SK-N-SH treated with all-trans-retinoic acid at 6 μM for 48 hours (cell line): ENCODE results near the gene EVC.

Experiments
- ATAC-seq: fragments of 200-7000 bp; cut with Tn5 transposase; 3 replicates; pipeline ENCODE4 v1.9.1; 2020; ENCODE audit warnings: mild to moderate bottlenecking, moderate library complexity
- CREB5 ChIP-seq: fragments of 250-450 bp; sonication (Bioruptor Pico); IDR thresholded peaks from 2 replicates; pipeline ENCODE4 v1.5.1; 2020; ENCODE audit warnings: low read depth, mild to moderate bottlenecking, moderate library complexity
- CSDC2 ChIP-seq: fragments of 250-450 bp; sonication (Bioruptor Pico); IDR thresholded peaks from 2 replicates; pipeline ENCODE4 v1.5.0; 2020; ENCODE audit warnings: mild to moderate bottlenecking, moderate library complexity
- CSRNP3 ChIP-seq: fragments of 250-450 bp; sonication (Bioruptor Pico); IDR thresholded peaks from 2 replicates; pipeline ENCODE4 v1.5.1; 2021; ENCODE audit warnings: mild to moderate bottlenecking, moderate library complexity
- ESRRG ChIP-seq: fragments of 250-450 bp; sonication (Bioruptor Pico); IDR thresholded peaks from 2 replicates; pipeline ENCODE4 v1.6.1; 2021; ENCODE audit warnings: mild to moderate bottlenecking
- GLIS3 ChIP-seq: fragments of 250-450 bp; sonication (Bioruptor Pico); IDR thresholded peaks from 2 replicates; pipeline ENCODE4 v1.5.0; 2020; ENCODE audit warnings: mild to moderate bottlenecking, moderate library complexity
- ISL1 ChIP-seq: fragments of 250-450 bp; sonication (Bioruptor Pico); IDR thresholded peaks from 2 replicates; pipeline ENCODE4 v2.1.2; 2022; ENCODE audit warnings: mild to moderate bottlenecking, moderate library complexity
- PATZ1 ChIP-seq: fragments of 250-450 bp; sonication (Bioruptor Pico); IDR thresholded peaks from 2 replicates; pipeline ENCODE4 v1.8.0; 2020; ENCODE audit warnings: mild to moderate bottlenecking, moderate library complexity, borderline replicate concordance
- POU6F1 ChIP-seq: fragments of 250-450 bp; sonication (Bioruptor Pico); IDR thresholded peaks from 2 replicates; pipeline ENCODE4 v1.8.0; 2021; ENCODE audit warnings: low read depth, mild to moderate bottlenecking, moderate library complexity, borderline replicate concordance
- RARB ChIP-seq: fragments of 250-450 bp; sonication (Bioruptor Pico); IDR thresholded peaks from 2 replicates; pipeline ENCODE4 v1.8.0; 2021; ENCODE audit warnings: mild to moderate bottlenecking, moderate library complexity
- SNAI2 ChIP-seq: fragments of 250-450 bp; sonication (Bioruptor Pico); IDR thresholded peaks from 2 replicates; pipeline ENCODE4 v1.5.0; 2020; ENCODE audit warnings: mild to moderate bottlenecking, moderate library complexity
- TCF4 ChIP-seq: fragments of 250-450 bp; sonication (Bioruptor Pico); IDR thresholded peaks from 2 replicates; pipeline ENCODE4 v1.8.0; 2021; ENCODE audit warnings: mild to moderate bottlenecking, moderate library complexity, borderline replicate concordance
- TOX ChIP-seq: fragments of 250-450 bp; sonication (Bioruptor Pico); IDR thresholded peaks from 2 replicates; pipeline ENCODE4 v1.8.0; 2021; ENCODE audit warnings: mild to moderate bottlenecking, moderate library complexity, borderline replicate concordance
- TSHZ2 ChIP-seq: fragments of 250-450 bp; sonication (Bioruptor Pico); IDR thresholded peaks from 2 replicates; pipeline ENCODE4 v1.5.0; 2020; ENCODE audit warnings: mild to moderate bottlenecking, moderate library complexity
- ZFP3 ChIP-seq: fragments of 250-450 bp; sonication (Bioruptor Pico); IDR thresholded peaks from 2 replicates; pipeline ENCODE4 v1.5.0; 2020; ENCODE audit warnings: mild to moderate bottlenecking, moderate library complexity
- ZFP30 ChIP-seq: fragments of 450-650 bp; formaldehyde crosslinking; IDR thresholded peaks from 2 replicates; pipeline ENCODE4 v1.5.0; 2022; ENCODE audit warnings: mild to moderate bottlenecking, moderate library complexity
- ZNF565 ChIP-seq: fragments of 450-650 bp; formaldehyde crosslinking; conservative IDR thresholded peaks from 2 replicates; pipeline ENCODE4 v1.5.0; 2020; ENCODE audit warnings: low read depth, mild to moderate bottlenecking, moderate library complexity
- ZNF70 ChIP-seq: fragments of 450-650 bp; formaldehyde crosslinking; IDR thresholded peaks from 2 replicates; pipeline ENCODE4 v1.5.0; 2020; ENCODE audit warnings: mild to moderate bottlenecking, moderate library complexity
- ZNF8 ChIP-seq: fragments of 450-650 bp; formaldehyde crosslinking; IDR thresholded peaks from 2 replicates; pipeline ENCODE4 v1.5.0; 2020; ENCODE audit warnings: mild to moderate bottlenecking, moderate library complexity

EVC gene

GRCh38 chr4:5738061-5738460, 27.1 kb downstream of the EVC start:
- no peak for ATAC-seq
- TF ChIP-seq RARB: no peak
- no peak for TF ChIP-seq CREB5
- no peak for TF ChIP-seq CSRNP3
- no peak for TF ChIP-seq TSHZ2 (CRISPR knock-in tag)
- TF ChIP-seq ISL1: no peak

GRCh38 chr4:5742388-5742787, 31.4 kb downstream of the EVC start:
- TF ChIP-seq TSHZ2 (CRISPR knock-in tag) (no peak), ZFP3 (CRISPR knock-in tag) (no peak), ZFP30 (no peak), CSRNP3 (no peak), CSDC2 (CRISPR knock-in tag) (no peak), TOX (CRISPR knock-in tag) (no peak), TCF4 (CRISPR knock-in tag) (no peak), ESRRG (CRISPR knock-in tag) (no peak), PATZ1 (CRISPR knock-in tag) (no peak), SNAI2 (CRISPR knock-in tag) (no peak), ZNF8 (CRISPR knock-in tag) (no peak), CREB5 (no peak), GLIS3 (CRISPR knock-in tag) (no peak), ISL1 (no peak), ZNF565 (CRISPR knock-in tag) (no peak)
- no peak for ATAC-seq

GRCh38 chr4:5742968-5743367, 32.0 kb downstream of the EVC start:
- no peak for ATAC-seq
- TF ChIP-seq CSRNP3 (no peak), POU6F1 (CRISPR knock-in tag) (no peak), TCF4 (CRISPR knock-in tag) (no peak), ZNF70 (CRISPR knock-in tag) (no peak)
